GM12878 (cell line): ENCODE measurements around the gene GALT. TPM values are rescaled to one million over a fixed set of nuclear protein-coding genes. Genes with fewer than 3 reads are reported as not detected.
A peak's percentile ranks its signal among the peaks of the same experiment; 100 is the strongest.

ENCODE experiments used
- BACH1 ChIP-seq: fragments of 450-650 bp; IDR thresholded peaks from 2 replicates; pipeline ENCODE4 v1.6.1; 2017; ENCODE audit warnings: mild to moderate bottlenecking, borderline replicate concordance
- BCLAF1 ChIP-seq: fragments of 450-650 bp; IDR thresholded peaks from 2 replicates; pipeline ENCODE4 v1.6.1; 2017; ENCODE audit warnings: antibody characterized with exemption, mild to moderate bottlenecking, moderate library complexity
- CEBPZ ChIP-seq: fragments of 150-350 bp; IDR thresholded peaks from 2 replicates; pipeline ENCODE4 v1.6.1; 2016; ENCODE audit warnings: low read depth, low read length
- JUND ChIP-seq: IDR thresholded peaks from 2 replicates; pipeline ENCODE4 v1.6.1; 2012; ENCODE audit warnings: low read depth, mild to moderate bottlenecking, low read length, improper control_type of control experiment, moderate library complexity
- KAT2A ChIP-seq: conservative IDR thresholded peaks from 2 replicates; pipeline ENCODE4 v1.6.1; 2011; ENCODE audit warnings: low read depth, low read length; ENCODE audit not compliant: control insufficient read depth
- PBX3 ChIP-seq: IDR thresholded peaks from 2 replicates; pipeline ENCODE4 v1.6.1; 2011; ENCODE audit warnings: mild to moderate bottlenecking, low read depth, low read length, moderate library complexity; ENCODE audit not compliant: insufficient replicate concordance
- SKIL ChIP-seq: fragments of 450-650 bp; IDR thresholded peaks from 2 replicates; pipeline ENCODE4 v1.6.1; 2017; ENCODE audit warnings: mild to moderate bottlenecking, low read depth, inconsistent platforms; ENCODE audit not compliant: poor library complexity, severe bottlenecking
- USF1 ChIP-seq: IDR thresholded peaks from 2 replicates; pipeline ENCODE4 v1.6.1; 2011; ENCODE audit warnings: borderline replicate concordance, low read depth, mild to moderate bottlenecking, moderate library complexity, mixed read lengths, low read length; ENCODE audit not compliant: insufficient read depth; ENCODE audit errors: extremely low read length
- YBX1 ChIP-seq: fragments of 450-650 bp; IDR thresholded peaks from 2 replicates; pipeline ENCODE4 v1.6.1; 2016; ENCODE audit warnings: antibody characterized with exemption
- ZBTB40 ChIP-seq: fragments of 450-650 bp; IDR thresholded peaks from 2 replicates; pipeline ENCODE4 v1.6.1; 2016; ENCODE audit warnings: mild to moderate bottlenecking, moderate library complexity, borderline replicate concordance
- ZNF207 ChIP-seq: fragments of 450-650 bp; IDR thresholded peaks from 2 replicates; pipeline ENCODE4 v1.6.1; 2014; ENCODE audit warnings: antibody characterized with exemption, mild to moderate bottlenecking, borderline replicate concordance
- polyA plus RNA-seq, 11 experiments: library from polyadenylated mRNA; depleted of rRNA in 4 of 11; unstranded in 6 of 11; stranded (reverse) in 5 of 11; fragments of >200 nt; fragmentation: Nextera tagmentation in 4 of 11; fragmentation: Illumina TruSeq in 1 of 11; extraction: Ambion mirVana in 4 of 11; extraction: Trizol in 1 of 11; gene quantifications; 1 replicate in 1 of 11; 2 replicates in 10 of 11; pipeline versions ENCODE4 v1.2.1 to v1.2.3, GENCODE V29; 2011 to 2016; ENCODE audit warnings: inconsistent platforms in 2 of 11, missing spikeins in 2 of 11, low read depth in 1 of 11
- total RNA-seq, 4 experiments: library from RNA; depleted of rRNA in 3 of 4; stranded (reverse); fragments of >200 nt in 3 of 4; fragmentation: Illumina TruSeq in 1 of 4; extraction: Trizol in 1 of 4; gene quantifications; 2 replicates each; pipeline versions ENCODE4 v1.2.1 to v1.2.3, GENCODE V29; 2013 to 2021

GALT gene
- total and polyA plus RNA-seq, 10 of the 15 experiments (the other 5 are each of a cell fraction or from before 2014, with no cell fraction given): 9.3 to 34.1 (median 26.9) TPM

GRCh38 chr9:34637356-34638137 lies 8.9 kb upstream of the GALT start, which contains the start of gene SIGMAR1 (continued):
- TF ChIP-seq BCLAF1: peak; percentile 88
- peak; percentile 96 for TF ChIP-seq JUND
- peak; percentile 62 for TF ChIP-seq BACH1
- TF ChIP-seq ZNF207: peak; percentile 80; the same call in 1 of the 2 replicates
- TF ChIP-seq PBX3: no peak
- no peak for TF ChIP-seq YBX1
- no peak for TF ChIP-seq SKIL
- no peak for TF ChIP-seq KAT2A
- peak; percentile 76 for TF ChIP-seq USF1
- no peak for TF ChIP-seq CEBPZ
- no peak; the same call in 1 of the 2 replicates for TF ChIP-seq ZBTB40
